Stimulated activated CD8-positive, alpha-beta memory T cell treated with anti-CD3 and anti-CD28 coated beads, Interleukin-4, amount 100 ng/mL, for 1 hour (primary cell): Measurements from ENCODE around the gene GABRG3.

Experiments used
- DNase-seq, 2 donors: peaks; one replicate each; pipeline ENCODE4 v3.0.0-alpha.2; 2020; ENCODE audit warnings: low read depth in 2 of 2, low spot score in 1 of 2

Gene GABRG3

DNA sequence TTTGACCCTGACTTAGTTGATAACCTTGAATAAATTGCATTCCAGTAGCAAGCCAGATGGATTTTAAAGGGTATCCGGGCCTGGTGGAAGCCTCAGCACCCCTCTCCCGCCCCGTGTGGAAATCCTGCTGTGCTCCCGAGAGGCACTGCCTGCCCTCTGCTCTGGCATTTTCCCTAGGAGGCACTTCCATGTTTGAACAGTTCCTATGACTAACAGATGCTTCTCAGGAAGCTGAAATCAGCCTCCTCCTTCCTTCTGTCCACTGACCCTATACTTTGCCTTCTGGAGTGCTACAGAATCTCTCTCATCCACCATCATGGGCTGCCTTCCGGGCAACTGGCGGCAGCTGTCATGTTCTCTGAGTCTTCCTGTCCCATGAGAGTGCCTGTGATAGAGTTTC lies 90.8 kb downstream of the GABRG3 start:
- DNase-seq = no peak

DNA sequence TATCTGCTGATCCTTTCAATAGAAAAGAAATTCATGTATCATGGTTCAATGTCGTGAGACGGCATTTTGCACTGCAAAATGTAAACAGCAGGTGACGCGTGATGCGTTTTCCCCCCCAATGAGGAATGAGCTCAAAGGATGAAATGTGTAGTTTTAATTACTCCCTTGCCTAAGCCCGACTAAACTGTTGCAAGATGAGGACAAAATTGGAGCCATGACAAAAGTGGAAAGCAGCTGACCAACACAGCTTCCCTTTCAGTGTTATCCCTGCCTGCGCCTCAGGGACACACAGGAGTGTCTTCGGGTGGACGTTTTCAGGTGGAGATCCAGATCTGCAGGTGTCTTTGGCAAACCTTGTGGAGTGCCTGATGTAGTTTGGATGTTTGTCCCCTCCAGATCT lies 92.0 kb downstream of the GABRG3 start:
- DNase-seq = no peak

DNA sequence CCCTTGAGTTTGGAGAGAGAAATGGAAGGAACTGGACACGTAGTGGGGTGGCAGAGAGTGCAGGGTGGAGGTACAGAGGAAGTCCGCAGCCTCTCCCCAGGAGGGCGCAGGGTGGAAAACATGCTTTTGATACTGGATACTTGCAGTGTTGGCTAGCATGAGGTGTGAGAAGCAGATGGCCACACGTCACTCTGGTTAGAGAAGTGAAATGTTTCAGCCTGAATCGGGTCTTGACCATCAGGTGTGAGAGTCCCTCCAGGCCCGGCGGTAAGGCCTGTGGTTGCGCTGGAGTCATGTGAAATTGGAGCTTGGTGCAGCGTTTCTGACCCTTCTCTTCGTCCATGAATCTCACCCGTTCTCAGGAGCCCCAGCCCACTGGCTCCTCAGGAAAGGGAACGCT lies 93.1 kb downstream of the GABRG3 start:
- DNase-seq = no peak

DNA sequence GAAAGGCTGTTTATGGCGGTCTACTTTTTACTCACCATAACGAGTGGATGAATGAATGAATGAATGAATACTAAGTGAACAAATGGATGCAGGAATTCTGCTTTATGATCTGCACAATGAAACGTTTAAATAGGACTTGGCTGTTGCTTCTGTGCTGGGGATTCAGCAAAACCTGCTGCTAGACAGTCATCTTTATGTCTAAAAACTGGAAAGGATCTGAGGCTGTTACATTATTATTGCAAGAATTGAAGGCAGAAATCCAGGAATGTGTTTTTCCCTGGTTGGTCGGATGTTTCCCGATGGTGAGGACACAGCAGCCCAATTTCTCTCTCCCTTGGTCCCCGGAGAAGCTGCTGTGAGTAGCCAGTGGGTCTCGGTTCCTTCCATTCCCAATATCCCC lies 94.2 kb downstream of the GABRG3 start:
- no peak for DNase-seq

DNA sequence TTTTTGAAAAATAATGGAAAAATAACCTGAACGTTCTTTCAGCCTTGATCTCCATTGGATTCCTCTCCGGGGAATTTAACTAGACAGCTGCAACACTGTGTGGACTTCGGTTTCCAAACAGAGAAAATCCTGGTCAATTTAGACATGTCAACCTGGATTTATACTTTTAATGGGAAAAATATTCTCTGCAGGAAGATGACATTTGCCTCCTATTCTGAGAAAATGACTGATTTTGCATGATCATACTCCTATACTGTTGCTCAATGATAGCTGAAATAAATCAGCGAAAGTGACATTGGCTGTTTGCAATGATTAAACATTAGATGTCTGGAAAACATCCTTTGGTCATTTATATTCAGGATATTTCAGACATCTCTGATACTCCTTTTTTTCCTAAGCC lies 94.8 kb downstream of the GABRG3 start:
- DNase-seq = no peak

DNA sequence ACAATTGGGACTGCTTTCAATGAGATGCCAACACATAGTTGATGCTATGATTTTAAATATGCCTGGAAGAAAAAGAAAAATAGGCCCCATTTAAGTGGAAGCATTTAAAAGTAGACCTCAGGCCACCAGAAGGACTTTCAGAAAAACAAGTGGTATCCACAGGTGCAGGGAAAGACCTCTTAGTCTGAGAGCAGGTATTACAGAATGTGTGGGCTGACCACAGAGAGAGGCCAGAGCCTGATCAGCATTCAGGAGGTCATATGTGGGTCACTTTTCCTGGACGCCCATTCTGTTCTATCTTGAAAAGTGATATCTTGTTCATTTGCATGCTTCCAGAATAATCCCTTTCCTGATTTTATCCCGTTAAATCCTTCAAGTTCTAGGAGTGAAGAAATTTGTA lies 95.5 kb downstream of the GABRG3 start:
- no peak for DNase-seq

DNA sequence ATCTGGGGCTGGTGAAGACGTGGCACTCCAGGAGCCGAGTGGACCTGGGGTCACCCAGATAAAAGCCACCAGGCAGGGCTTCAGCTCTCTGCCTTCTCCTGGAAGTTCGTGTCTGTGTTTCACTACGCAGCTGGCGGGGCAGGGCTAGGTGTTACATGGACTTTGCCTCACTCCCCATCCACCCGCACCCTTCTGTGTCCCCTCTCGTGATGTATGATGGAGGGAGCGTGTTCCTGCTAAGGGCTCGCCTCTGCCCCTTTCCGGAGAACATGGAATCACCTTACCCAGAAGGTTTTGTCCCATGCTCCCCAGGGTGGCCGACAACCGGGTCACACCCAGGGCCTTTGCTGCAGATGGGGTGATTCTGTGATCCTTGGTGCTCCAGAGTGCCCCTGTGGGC lies 96.2 kb downstream of the GABRG3 start:
- no peak for DNase-seq

DNA sequence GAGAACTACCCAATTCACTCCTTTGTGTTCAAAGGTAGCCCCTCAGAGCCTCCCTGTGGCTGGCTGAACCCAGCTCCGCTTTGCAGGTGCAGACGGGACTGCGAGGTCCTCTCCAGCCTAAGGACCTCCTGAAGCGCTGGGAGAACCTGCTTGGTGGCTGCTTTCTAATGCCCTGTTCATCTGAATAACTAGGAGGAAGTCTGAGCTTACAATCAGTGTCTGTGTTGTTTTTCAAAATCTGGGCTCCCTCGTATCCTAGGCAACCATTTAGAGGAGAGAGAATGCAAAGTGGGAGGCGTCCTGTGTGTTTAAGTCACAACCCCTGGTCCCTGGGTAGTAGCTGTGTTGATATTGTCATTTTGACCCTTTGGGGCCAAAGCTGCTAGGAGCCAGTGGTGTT lies 99.9 kb downstream of the GABRG3 start:
- DNase-seq = no peak

DNA sequence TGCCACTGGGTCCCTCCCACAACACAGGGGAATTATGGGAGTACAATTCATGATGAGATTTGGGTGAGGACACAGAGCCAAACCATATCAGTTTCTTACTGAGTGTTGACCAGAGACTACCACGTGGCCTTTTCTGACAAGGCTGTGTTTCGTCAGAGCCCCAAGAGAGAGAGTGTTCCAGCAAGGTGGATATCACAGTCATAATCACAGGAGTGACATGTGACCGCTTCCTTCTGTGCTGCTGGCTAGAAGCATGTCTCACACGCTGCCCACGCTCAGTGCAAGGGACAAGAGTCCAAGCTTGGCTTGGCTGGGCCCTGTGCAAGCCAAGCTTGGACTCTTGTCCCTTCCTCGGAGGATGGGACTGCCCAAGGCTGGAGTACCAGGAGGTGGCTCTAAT lies 103.2 kb downstream of the GABRG3 start:
- DNase-seq = no peak

DNA sequence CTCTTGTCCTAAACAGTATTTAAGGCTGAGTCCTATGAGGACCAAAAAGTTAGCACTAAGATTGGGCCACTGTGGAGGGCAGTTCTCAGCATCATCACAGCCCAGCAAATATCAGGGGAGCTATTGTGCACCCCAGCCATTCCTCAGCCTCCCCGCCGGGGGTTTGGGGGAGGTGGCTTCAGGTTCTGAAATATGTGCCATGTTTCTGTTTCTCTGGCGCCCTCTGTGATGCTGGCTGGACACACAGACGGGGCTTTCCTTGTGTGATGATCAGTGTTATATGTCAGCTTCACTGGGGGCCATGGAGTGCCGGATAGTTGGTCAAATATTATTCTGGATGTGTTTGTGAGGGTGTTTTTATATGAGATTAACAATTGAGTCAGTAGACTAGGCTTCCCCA lies 106.8 kb downstream of the GABRG3 start:
- no peak for DNase-seq

DNA sequence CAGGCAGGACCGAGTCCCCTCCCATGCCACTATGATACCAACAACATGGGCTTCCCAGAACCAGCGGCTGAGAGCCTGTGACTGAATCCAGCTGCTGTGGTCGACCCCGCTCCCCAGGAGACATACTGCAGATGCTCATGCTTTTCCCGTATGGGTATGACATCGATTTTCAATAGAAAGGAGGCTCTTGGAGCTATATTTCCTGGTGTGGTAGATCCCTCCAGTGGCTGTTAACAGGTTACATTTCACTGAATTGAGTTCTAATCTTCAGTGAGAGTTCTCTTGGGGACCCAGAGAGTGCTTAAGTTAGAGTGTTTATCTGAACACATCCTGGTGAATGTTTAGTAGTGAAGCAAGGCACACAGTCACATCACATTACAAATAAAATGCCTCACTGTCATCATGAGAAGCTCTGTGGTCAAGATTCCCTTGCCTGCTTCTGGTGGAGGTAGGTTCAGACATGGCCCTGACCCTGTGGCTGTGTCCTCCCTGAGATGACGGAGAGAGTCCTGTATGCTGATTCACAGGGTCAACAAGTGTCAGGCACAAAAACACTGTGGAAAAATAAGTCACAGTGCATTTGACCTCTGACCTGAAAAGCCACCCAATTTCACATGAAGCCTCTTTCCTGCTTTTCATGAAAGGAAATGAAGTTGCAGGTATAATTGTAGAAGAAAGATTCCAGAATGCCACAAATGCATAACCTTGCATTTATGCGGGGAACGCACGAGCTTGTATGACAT lies 110.9 kb downstream of the GABRG3 start:
- DNase-seq = no peak

DNA sequence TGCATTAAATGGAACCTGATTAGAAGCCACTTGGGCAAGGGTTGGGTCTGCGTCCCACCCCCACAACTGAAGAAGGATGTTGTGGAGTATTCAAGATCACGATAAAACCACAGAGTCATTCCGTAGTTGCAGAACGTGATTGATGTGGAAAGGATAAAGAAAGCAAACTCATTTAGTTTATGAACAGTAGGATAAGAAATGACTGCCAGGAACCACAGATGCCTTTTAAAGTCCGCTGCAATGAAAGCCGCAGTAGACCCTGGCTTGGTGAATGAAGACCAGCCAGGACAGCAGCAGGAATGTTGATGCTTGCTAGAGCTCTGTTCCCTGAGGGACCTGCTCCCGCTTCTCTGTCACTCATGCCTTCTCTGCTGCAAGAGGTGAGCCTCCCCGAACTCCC lies 111.5 kb downstream of the GABRG3 start:
- DNase-seq = no peak

DNA sequence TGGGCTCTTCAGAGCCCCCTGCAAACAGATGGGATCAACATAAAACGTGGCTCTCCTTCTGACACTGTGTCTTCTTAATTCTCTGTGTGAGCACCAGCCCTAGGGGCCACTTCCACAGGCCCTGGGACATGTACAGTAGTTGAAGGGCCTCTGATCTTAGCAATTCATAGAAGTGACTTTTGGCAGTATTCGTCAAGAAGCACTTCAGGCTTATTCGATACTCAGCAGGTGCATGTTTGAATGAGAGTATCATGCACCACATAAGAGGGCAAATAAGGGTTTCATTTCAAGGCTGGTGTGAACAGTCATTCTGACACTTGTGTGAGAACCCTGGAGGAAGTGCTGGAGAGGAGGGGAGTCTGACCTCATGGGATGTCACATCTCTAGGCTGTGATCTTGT lies 113.9 kb downstream of the GABRG3 start:
- no peak for DNase-seq

DNA sequence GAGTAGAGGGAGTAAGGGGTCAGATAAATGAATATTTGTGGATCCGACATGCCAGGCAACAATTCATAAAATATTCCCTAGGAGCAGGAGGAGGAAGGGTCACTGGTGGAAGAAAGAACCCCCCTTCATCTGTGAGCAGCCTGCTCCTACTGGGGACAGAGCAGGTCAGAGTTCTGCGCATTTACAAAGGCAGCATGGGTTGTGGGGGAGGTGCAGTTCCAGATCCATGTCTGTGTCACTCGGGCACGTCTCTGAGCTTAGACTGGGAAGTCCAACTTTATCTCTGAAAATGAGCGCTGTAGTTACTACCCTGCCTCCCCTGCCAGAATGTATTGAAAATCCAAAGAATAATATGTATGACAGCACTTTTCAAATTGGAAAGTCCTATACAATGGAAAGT lies 115.2 kb downstream of the GABRG3 start:
- DNase-seq = no peak

DNA sequence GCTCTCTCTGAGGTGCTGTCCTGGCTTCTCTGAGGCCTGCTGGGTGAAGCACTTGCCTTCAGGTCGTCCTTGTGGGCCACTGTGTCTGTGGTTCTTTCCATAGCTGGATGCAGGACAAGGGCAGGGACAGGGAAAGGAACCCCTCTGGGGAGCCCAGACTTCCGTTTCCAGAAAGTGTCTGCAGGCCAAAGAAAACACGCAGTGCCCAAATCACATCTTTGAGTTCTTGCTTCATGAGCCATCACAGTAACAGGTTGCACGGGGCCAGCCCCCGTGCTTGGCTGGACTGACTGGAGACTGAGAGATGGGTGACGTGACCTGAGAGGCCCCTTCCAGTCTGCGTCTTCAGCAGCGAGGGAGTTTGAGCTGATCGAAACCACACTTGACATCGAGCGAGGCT lies 115.8 kb downstream of the GABRG3 start:
- no peak for DNase-seq

DNA sequence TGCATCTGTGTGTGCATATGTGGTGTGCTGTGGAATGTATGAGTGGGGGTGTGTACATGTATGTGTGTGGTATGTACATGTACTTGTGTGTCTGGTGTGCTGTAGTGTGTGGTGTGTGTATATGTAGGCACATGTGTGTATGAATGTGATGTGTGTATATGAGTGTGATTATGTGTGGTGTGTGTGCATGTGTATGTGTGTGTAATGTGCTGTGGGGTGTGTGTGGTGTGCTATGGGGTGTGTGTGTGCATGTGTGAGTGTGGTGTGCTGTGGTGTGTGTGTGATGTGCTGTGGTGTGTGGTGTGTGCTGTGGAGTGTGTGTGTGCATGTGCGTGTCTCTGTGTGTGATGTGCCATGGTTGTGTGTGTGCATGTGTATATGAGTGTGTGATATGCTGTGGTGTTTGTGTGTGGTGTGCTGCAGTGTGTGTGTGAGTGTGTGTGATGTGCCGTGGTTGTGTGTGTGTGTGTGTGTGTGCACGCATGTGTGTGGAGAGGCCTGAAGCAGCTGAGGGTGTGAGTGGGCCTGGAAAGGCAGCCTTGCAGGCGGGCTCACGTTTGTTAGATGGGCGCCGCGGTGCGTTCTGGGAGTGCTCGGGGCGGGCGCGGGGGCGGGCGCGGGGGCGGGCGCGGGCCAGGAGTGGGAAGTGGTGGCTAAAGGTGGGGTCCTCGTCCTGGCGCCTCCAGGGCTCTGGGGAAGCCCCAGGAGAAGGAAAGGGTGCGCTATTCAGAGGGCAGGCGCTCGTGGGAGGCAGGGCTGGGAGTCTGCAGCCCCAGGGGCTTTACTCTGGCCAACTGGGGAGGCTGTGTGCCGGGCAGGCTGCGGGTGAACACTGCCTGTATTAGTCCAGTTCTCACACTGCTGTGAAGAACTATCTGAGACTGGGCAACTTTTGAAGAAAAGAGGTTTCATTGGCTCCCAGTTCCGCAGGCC lies 116.9 kb downstream of the GABRG3 start:
- no peak for DNase-seq

DNA sequence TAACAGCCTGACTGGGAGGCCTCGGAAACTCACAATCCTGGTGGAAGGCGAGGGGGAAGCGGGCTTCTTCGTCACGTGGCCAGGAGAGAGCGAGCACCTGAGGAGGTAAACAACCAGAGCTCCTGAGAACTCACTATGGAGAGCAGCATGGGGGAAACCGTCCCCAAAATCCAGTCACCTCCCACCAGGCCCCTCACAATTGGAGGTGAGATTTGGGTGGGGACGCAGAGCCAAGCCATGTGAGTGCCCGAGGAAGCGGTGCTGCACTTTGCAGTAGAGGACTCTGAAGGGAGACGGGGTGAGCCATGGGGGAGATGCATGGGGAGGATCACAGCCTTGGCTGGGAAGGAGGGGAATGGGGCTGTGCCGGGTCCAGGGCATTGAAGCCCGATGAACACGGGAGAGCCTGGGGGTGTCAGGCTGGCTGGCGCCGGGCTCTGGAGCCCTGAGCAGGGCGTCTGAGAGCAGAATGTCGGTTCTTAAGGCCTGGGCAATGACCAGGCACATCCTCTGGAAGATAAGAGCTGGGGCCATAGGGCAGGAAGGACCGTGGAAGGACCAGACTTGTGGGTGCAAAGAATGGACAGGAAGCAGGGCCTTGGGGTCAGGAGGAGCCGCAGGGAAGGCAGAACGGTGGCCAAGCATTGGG lies 117.7 kb downstream of the GABRG3 start:
- DNase-seq = no peak

DNA sequence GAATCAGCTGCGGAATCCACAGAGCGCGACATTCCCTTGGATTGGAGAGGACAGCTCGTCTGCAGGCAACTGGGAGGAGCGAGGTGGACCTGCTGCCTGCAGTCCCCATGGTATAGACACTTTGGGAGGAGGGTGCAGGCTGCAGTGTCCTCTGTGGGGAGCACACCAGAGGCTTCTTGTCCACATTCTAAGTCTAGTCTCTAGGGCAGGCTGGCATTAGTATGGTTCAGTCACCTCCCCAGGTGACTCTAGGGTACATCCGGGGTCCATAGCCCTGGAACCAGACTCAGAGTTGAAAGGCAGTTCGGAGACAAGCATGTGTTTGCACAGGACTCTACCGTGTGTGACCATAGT lies 118.2 kb downstream of the GABRG3 start:
- no peak for DNase-seq

DNA sequence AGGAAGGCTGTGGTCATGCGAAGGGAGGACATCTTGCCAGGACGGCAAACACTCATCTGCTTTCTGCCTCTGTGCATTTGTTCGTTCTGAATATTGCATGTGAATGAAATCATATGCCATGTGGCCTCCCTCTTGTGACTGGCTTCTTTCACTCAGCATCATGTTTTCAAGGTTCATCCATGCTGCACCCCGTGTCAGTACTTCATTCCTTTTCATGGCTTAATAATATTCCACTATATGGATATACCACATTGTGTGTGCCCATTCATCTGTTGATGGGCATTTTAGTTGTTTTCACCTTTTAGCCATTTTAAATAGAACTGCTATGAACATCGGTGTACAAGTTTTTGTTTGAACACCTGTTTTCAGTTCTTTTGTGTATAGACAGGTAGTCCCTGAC lies 118.7 kb downstream of the GABRG3 start:
- DNase-seq = no peak

DNA sequence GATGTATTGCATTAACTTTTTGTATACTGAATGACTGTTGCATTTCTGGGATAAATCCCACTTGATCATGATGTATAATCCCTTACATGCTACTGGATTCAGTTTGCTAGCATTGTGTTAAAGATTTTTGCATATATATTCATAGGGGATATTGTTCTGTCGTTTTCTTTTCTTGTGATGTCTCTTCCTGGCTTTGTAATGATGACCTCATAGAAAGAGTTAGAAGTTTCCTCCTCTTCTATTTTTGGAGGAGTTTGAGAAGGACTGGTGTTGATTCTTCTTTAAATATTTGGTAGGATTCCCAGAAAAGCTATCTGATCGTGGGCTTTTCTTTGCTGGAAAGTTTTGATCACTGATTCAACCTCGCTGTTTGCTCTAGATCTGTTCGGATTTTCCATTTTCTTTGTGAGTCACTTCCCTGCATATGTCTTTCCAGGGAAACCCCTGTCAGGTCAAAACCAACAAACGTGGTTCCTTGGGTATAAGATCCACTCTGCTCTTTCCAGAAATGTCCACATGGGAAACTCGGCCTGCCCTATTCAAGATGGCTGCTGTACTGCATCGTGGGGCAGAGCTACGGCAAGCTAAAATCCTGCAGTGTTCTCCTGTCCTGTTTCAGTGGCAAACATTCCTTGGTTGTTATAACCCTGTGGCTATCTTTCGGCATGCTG lies 120.4 kb downstream of the GABRG3 start:
- DNase-seq = no peak

DNA sequence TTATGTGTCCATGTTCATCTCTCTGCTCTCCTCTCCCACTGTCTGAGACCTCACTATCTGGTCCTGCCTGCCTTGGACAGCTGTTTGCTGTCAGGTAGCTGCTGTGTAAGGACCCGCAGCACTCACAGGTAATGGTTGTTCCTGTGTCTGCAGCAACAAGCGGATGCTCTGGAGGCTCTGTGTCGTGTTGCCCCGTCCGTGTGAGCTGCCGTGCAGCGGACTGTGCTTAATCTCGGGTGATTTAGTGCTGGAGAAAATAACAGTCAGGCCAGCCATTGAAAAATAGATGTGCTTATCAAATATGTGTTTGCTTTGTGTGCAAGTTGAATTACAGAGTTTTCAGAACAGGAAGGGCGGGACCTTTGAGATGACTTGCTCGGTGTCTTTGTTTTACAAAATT lies 121.4 kb downstream of the GABRG3 start:
- DNase-seq = no peak

DNA sequence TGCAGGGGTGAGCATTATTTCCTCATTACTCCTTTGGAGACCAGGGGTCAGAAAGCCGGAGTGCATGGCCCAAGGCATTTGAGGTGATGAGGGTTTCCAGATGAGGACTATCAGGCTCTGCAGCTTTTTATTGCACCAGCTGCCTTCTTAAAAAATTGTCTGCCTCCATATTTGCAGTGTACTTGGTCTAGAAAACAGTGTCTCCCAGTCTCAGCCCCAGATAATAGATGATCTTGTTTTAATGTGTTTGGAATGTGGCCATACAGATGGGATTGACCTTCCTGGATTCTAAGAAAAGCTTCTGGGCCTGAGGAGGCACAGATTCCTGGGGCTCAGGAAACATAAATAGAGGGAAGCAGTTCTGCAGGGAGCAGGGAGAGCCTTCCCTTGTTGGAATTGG lies 123.3 kb downstream of the GABRG3 start:
- DNase-seq = no peak
